HepG2 (cell line): ENCODE data around the gene VPS37B. TPM values are rescaled to one million over a fixed set of nuclear protein-coding genes. Genes with fewer than 3 reads are reported as not detected.

Experiments used
- ATAC-seq: fragments of 200-7000 bp; cut with Tn5 transposase; 3 replicates; pipeline ENCODE4 v1.9.1; 2020; ENCODE audit warnings: mild to moderate bottlenecking, moderate library complexity
- BruUV-seq: library from RNA; stranded (reverse); fragments of 400-500 nt; replicated peaks from 2 replicates; lab custom pipeline; 2021; lab: Mats Ljungman, UMichigan
- CTCF ChIA-PET: fragments of 300-600 bp; formaldehyde crosslinking; extraction: SDS; loops from one replicate; lab custom pipeline; 2021; ENCODE audit warnings: low total read pairs, inconsistent platforms, low intra/inter-chr PET ratio; lab: Yijun Ruan, JAX
- POLR2A ChIA-PET: fragments of 350-600 bp; sonication (Branson Sonifier 250); formaldehyde crosslinking; loops from one replicate; lab custom pipeline; 2020; ENCODE audit warnings: antibody characterized with exemption, inconsistent platforms; lab: Yijun Ruan, JAX
- DNase-seq: peaks from one replicate; pipeline ENCODE4 v3.0.0-alpha.2; 2015; ENCODE audit warnings: low spot score
- FAIRE-seq: peaks from 3 replicates; lab custom pipeline; 2011; peaks lifted over from hg19 to GRCh38; lab: Jason Lieb, UNC
- H2AFZ ChIP-seq: one replicate; pipeline ENCODE4 v1.6.1; 2011; ENCODE audit warnings: low read length, inconsistent platforms
- H3K27ac ChIP-seq: fragments of 300-600 bp; 3 replicates; pipeline ENCODE4 v1.8.0; 2011; ENCODE audit warnings: mixed run types, mild to moderate bottlenecking, mixed read lengths, low read length, inconsistent platforms; ENCODE audit not compliant: insufficient read depth; ENCODE audit errors: extremely low read length
- H3K27me3 ChIP-seq, 2 experiments: fragments of 200-600 bp in 1 of 2; 2 replicates in 1 of 2; 3 replicates in 1 of 2; pipeline versions ENCODE4 v1.6.0 to v1.8.0; 2011; ENCODE audit warnings: low read length in 2 of 2, mild to moderate bottlenecking in 2 of 2, moderate library complexity in 2 of 2, inconsistent platforms in 1 of 2; ENCODE audit not compliant: insufficient read depth in 2 of 2, control insufficient read depth in 1 of 2
- H3K36me3 ChIP-seq, 2 experiments: fragments of 200-600 bp in 1 of 2; replicated peaks in 1 of 2; 2 replicates in 1 of 2; 3 replicates in 1 of 2; pipeline versions ENCODE4 v1.5.1 to v1.8.0; 2011; ENCODE audit warnings: low read length in 2 of 2, inconsistent platforms in 1 of 2; ENCODE audit not compliant: insufficient read depth in 2 of 2, control insufficient read depth in 1 of 2
- H3K4me1 ChIP-seq: 2 replicates; pipeline ENCODE4 v1.5.1; 2012; ENCODE audit warnings: low read length, inconsistent platforms; ENCODE audit not compliant: insufficient read depth
- H3K4me2 ChIP-seq: 2 replicates; pipeline ENCODE4 v1.6.0; 2011; ENCODE audit warnings: low read depth, low read length, inconsistent platforms
- H3K4me3 ChIP-seq, 3 experiments: fragments of 200-600 bp in 1 of 3; sonication (generic), shearing (Covaris generic) in 1 of 3; replicated peaks in 1 of 3; 2 replicates each; pipeline ENCODE4 v1.5.1; 2011 to 2016; ENCODE audit warnings: low read length in 3 of 3, inconsistent platforms in 2 of 3, low read depth in 2 of 3, mild to moderate bottlenecking in 2 of 3, control low read depth in 1 of 3, mixed read lengths in 1 of 3; ENCODE audit not compliant: insufficient read depth in 1 of 3
- H3K79me2 ChIP-seq: one replicate; pipeline ENCODE4 v1.6.1; 2011; ENCODE audit warnings: low read length, inconsistent platforms; ENCODE audit not compliant: insufficient read depth
- H3K9ac ChIP-seq: 2 replicates; pipeline ENCODE4 v1.6.0; 2011; ENCODE audit warnings: mild to moderate bottlenecking, low read depth, low read length, inconsistent platforms; ENCODE audit not compliant: insufficient read depth
- H3K9me3 ChIP-seq: 2 replicates; pipeline ENCODE4 v1.5.1; 2012; ENCODE audit warnings: mild to moderate bottlenecking, low read length
- H4K20me1 ChIP-seq: 2 replicates; pipeline ENCODE4 v1.6.0; 2011; ENCODE audit warnings: inconsistent platforms, mild to moderate bottlenecking, low read length, moderate library complexity; ENCODE audit not compliant: insufficient read depth
- ARID3A ChIP-seq: IDR thresholded peaks from 2 replicates; pipeline ENCODE4 v1.6.1; 2012; ENCODE audit warnings: low read depth, low read length, improper control_type of control experiment
- ATF4 ChIP-seq, 2 experiments: fragments of 450-650 bp in 1 of 2; sonication (generic) in 1 of 2; formaldehyde crosslinking; IDR thresholded peaks; 2 replicates each; pipeline versions ENCODE4 v1.5.0 to v1.8.0; 2020 to 2022; ENCODE audit warnings: mild to moderate bottlenecking in 1 of 2, missing genetic modification reagents in 1 of 2
- BHLHE40 ChIP-seq: IDR thresholded peaks from 2 replicates; pipeline ENCODE4 v1.6.1; 2011; ENCODE audit warnings: low read length, improper control_type of control experiment
- CEBPB ChIP-seq: IDR thresholded peaks from 2 replicates; pipeline ENCODE4 v1.6.1; 2011; ENCODE audit warnings: low read depth, low read length, improper control_type of control experiment, borderline replicate concordance
- CREB1 ChIP-seq, 2 experiments: fragments of 450-650 bp in 1 of 2; IDR thresholded peaks; 2 replicates each; pipeline ENCODE4 v1.6.1; 2016 to 2017; ENCODE audit warnings: control low read depth in 1 of 2, mild to moderate bottlenecking in 1 of 2, missing compliant biosample characterization in 1 of 2, missing genetic modification characterization in 1 of 2
- FOSL2 ChIP-seq: sonication (generic); formaldehyde crosslinking; IDR thresholded peaks from 2 replicates; pipeline ENCODE4 v1.4.0; 2020; ENCODE audit warnings: missing genetic modification reagents
- KDM1A ChIP-seq: IDR thresholded peaks from 2 replicates; pipeline ENCODE4 v1.6.1; 2016; ENCODE audit warnings: missing compliant biosample characterization
- PATZ1 ChIP-seq: sonication (generic); formaldehyde crosslinking; IDR thresholded peaks from 2 replicates; pipeline ENCODE4 v1.4.0; 2020; ENCODE audit warnings: missing genetic modification reagents
- TBX3 ChIP-seq: fragments of 450-650 bp; IDR thresholded peaks from 2 replicates; pipeline ENCODE4 v1.6.1; 2017; ENCODE audit warnings: antibody characterized with exemption, mild to moderate bottlenecking, inconsistent platforms, borderline replicate concordance
- ZBTB38 ChIP-seq: sonication (generic); formaldehyde crosslinking; IDR thresholded peaks from 2 replicates; pipeline ENCODE4 v1.5.1; 2020; ENCODE audit warnings: mild to moderate bottlenecking, missing genetic modification reagents
- ZFP1 ChIP-seq: IDR thresholded peaks from 2 replicates; pipeline ENCODE4 v1.6.1; 2016
- ZKSCAN1 ChIP-seq: fragments of 150-350 bp; IDR thresholded peaks from 2 replicates; pipeline ENCODE4 v1.6.1; 2014; ENCODE audit warnings: low read length
- ZNF512 ChIP-seq: sonication (generic); formaldehyde crosslinking; IDR thresholded peaks from 2 replicates; pipeline ENCODE4 v1.4.0; 2020; ENCODE audit warnings: mild to moderate bottlenecking, missing genetic modification reagents
- ZSCAN29 ChIP-seq: sonication (generic); formaldehyde crosslinking; conservative IDR thresholded peaks from 2 replicates; pipeline ENCODE4 v1.4.0; 2020; ENCODE audit warnings: mild to moderate bottlenecking, missing genetic modification reagents
- WGBS: methylation state at CpG from one replicate; pipeline ENCODE4 v1.1.6; 2017; ENCODE audit warnings: low lambda C conversion rate; 5-methylcytosine and 5-hydroxymethylcytosine counted together
- in situ Hi-C: cut with HindIII; loops from 2 replicates; pipeline ENCODE4 v1.10.0; 2017; ENCODE audit warnings: low pct_unique_long_range_greater_than_20kb; ENCODE audit not compliant: extremely low pct_ligation_motif_present
- intact Hi-C: fragments of 100-400 bp; cut with micrococcal nuclease; formaldehyde crosslinking; loops from one replicate; pipeline ENCODE4 v1.10.0; 2022; ENCODE audit not compliant: unreplicated experiment
- polyA plus RNA-seq, 8 experiments: library from polyadenylated mRNA; depleted of rRNA in 3 of 8; stranded (reverse) in 7 of 8; unstranded in 1 of 8; fragments of >200 nt; fragmentation: Illumina TruSeq in 4 of 8; extraction: Trizol in 4 of 8; gene quantifications; 2 replicates each; pipeline versions ENCODE4 v1.2.1 to v1.2.3, GENCODE V29; 2011 to 2016; ENCODE audit warnings: low read depth in 4 of 8, missing spikeins in 1 of 8, mixed read lengths in 1 of 8; ENCODE audit not compliant: insufficient read depth in 1 of 8
- total RNA-seq, 5 experiments: library from RNA; depleted of rRNA; stranded (reverse); fragments of >200 nt; fragmentation: Illumina TruSeq; extraction: Trizol; gene quantifications; 2 replicates each; pipeline ENCODE4 v1.2.3, GENCODE V29; 2016; ENCODE audit warnings: low read depth in 1 of 5
- TF ChIP-seq, protein P1 (sequence below): fragments of 450-650 bp; IDR thresholded peaks from 2 replicates; pipeline ENCODE4 v1.6.1; 2016

VPS37B gene
- total and polyA plus RNA-seq, 2 of the 13 experiments (the other 11 are each of a cell fraction or from before 2014, with no cell fraction given): 4.6 to 5.3 TPM

DNA sequence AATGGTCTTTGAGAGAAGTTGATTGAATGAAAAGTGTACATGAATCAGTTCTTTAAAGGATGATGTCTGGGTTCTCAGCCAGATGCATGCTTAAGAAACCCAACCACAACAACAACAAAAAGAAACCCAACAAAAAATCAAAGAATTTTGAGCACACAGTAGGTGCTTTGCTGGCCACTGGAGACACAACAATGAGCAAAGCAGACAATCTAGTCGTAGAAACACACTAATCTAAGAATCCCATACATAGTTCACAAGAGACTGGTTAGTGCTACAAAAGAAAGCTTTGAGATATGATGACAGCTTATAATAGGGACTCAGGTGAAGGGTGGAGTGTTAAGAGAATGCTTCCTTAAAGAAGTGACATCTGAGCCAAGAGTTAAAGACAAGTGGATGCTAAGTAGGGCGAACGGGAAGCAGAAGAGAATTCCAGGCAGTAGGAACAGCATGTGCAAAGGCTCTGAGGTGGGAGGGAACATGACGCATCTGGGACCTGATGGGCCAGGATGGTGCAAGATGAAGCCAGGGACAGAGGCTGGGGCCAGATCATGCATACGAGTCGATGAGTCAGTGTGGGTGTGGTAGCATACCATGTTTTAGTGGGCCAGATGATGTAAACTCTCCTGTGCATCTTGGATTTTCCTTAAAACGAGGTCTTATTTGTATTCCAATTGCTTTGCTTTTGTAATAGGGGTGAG is 65.3 kb downstream of the VPS37B start:
- FAIRE-seq (no peak), DNase-seq (no peak), ATAC-seq (no peak)
- peaks cover 26% of the 10 kb centered on the region for H3K4me1 ChIP-seq
- no peaks in the 10 kb centered on the region for H3K79me2 ChIP-seq
- 5% methylated on average over 7 of the region's 7 CpGs for WGBS
- in situ Hi-C loops: no loop called here
- H3K9me3 ChIP-seq: no peaks in the 10 kb centered on the region
- H3K4me2 ChIP-seq: no peak overlapping the region
- POLR2A ChIA-PET: no interaction called here
- peaks cover 0 to 3% of the 10 kb centered on the region in 2 experiments; a peak in 1 of 5 replicates for H3K27me3 ChIP-seq
- no peak overlapping the region for H2AFZ ChIP-seq
- H3K27ac ChIP-seq: no peak overlapping the region
- BruUV-seq: no TSS peak
- intact Hi-C loops: no loop called here
- H3K9ac ChIP-seq: no peak overlapping the region
- H4K20me1 ChIP-seq: no peaks in the 10 kb centered on the region
- no peaks in the 10 kb centered on the region for H3K36me3 ChIP-seq
- CTCF ChIA-PET: no interaction called here
- no peak overlapping the region for H3K4me3 ChIP-seq
- peak; percentile 41; the same call in 1 of the 2 replicates for TF ChIP-seq TBX3
- TF ChIP-seq, protein P1, sequence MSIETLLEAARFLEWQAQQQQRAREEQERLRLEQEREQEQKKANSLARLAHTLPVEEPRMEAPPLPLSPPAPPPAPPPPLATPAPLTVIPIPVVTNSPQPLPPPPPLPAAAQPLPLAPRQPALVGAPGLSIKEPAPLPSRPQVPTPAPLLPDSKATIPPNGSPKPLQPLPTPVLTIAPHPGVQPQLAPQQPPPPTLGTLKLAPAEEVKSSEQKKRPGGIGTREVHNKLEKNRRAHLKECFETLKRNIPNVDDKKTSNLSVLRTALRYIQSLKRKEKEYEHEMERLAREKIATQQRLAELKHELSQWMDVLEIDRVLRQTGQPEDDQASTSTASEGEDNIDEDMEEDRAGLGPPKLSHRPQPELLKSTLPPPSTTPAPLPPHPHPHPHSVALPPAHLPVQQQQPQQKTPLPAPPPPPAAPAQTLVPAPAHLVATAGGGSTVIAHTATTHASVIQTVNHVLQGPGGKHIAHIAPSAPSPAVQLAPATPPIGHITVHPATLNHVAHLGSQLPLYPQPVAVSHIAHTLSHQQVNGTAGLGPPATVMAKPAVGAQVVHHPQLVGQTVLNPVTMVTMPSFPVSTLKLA: no peak
- no peak for TF ChIP-seq ZFP1
- TF ChIP-seq ATF4 (CRISPR knock-in tag; IDR thresholded peaks at IDR 0.05): peak in 1 of 2 experiments; percentile 35; a peak in 1 of 4 replicates
- peak; percentile 72; the same call in 1 of the 2 replicates for TF ChIP-seq KDM1A (CRISPR knock-in tag)
- TF ChIP-seq PATZ1 (CRISPR knock-in tag): 0 out of 2 replicates have a peak, but pooled peaks have one; percentile 14
- TF ChIP-seq ZBTB38 (CRISPR knock-in tag): no peak
- TF ChIP-seq ZKSCAN1: peak; percentile 78
- 0 out of 2 replicates have a peak, but pooled peaks have one; percentile 12 for TF ChIP-seq CREB1 (IDR thresholded peaks at IDR 0.05)
- TF ChIP-seq CREB1 (CRISPR knock-in tag; IDR thresholded peaks at IDR 0.05): no peak
- peak; percentile 90 for TF ChIP-seq FOSL2
- TF ChIP-seq CEBPB: peak; percentile 57; the same call in 1 of the 2 replicates
- 0 out of 2 replicates have a peak, but pooled peaks have one; percentile 5 for TF ChIP-seq BHLHE40
- TF ChIP-seq ZSCAN29: no peak
- no peak for TF ChIP-seq ZNF512 (CRISPR knock-in tag)
- 0 out of 2 replicates have a peak, but pooled peaks have one; percentile 31 for TF ChIP-seq ARID3A
